Vagina (tissue), 2 donors: ENCODE measurements around the gene CACNB2.

Experiments
- CTCF ChIP-seq, 3 experiments: fragments of 450-650 bp in 2 of 3; fragments of 200-600 bp in 1 of 3; sonication (generic) in 1 of 3; IDR thresholded peaks; one replicate each; pipeline ENCODE4 v1.5.1; 2017 to 2019; ENCODE audit warnings: antibody characterized with exemption in 3 of 3, mild to moderate bottlenecking in 2 of 3, moderate library complexity in 2 of 3
- POLR2A ChIP-seq, 2 donors: fragments of 450-650 bp; IDR thresholded peaks; one replicate each; pipeline ENCODE4 v1.6.1; 2017; ENCODE audit warnings: antibody characterized with exemption in 2 of 2, mild to moderate bottlenecking in 2 of 2, moderate library complexity in 2 of 2
- POLR2AphosphoS5 ChIP-seq, 2 donors: sonication (generic); formaldehyde crosslinking; IDR thresholded peaks; one replicate each; pipeline ENCODE4 v1.9.0; 2017; ENCODE audit warnings: antibody characterized with exemption in 2 of 2, mild to moderate bottlenecking in 2 of 2, low read depth in 1 of 2; ENCODE audit not compliant: insufficient read depth in 1 of 2

DNA sequence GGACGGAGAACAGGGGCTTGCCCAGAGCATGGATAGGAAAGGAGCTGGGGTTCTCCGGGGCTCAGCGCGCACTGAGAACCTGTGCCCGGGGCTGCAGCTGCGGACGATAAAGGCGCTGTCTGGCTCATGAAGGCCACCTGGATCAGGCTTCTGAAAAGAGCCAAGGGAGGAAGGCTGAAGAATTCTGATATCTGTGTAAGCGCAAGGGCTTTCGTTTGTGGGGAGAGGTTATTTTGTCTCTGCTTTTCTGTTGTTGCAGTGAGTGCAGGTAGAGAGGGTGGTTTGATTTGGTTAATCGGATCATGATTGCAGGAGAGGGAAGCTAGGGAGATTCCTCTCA lies 260.7 kb downstream of the CACNB2 start:
- TF ChIP-seq POLR2AphosphoS5 (IDR thresholded peaks at IDR 0.05; ENCODE audit: insufficient read depth in 1 of 2, low read depth in 1 of 2) (no peak), POLR2A (IDR thresholded peaks at IDR 0.05) (no peak), CTCF (IDR thresholded peaks at IDR 0.05) (no peak)
